Skin epidermis (tissue), 12 donors: ENCODE results near the gene WDR81.
"Not testable (repeated sequence)": the region's sequence is repeated elsewhere in the genome, so short reads cannot be mapped to it uniquely, and the experiment has no call there.

ENCODE experiments used
- H3K27ac ChIP-seq, 21 experiments: fragments of 200-600 bp; sonication (generic) in 11 of 21; one replicate each; pipeline ENCODE4 v1.5.0; 2020; ENCODE audit warnings: mild to moderate bottlenecking in 3 of 21, inconsistent platforms in 2 of 21, moderate library complexity in 2 of 21
- H3K4me3 ChIP-seq, 7 experiments: fragments of 200-600 bp; sonication (generic) in 2 of 7; one replicate each; pipeline ENCODE4 v1.5.0; 2020; ENCODE audit warnings: inconsistent platforms in 2 of 7, mild to moderate bottlenecking in 2 of 7, moderate library complexity in 1 of 7

The WDR81 gene

GRCh38 chr17:1727258-1727789, 2.8 kb downstream of the WDR81 start:
- Histone ChIP-seq H3K27ac (peak overlapping the region in 2 of 21 experiments; percentile 11 to 25), H3K4me3 (no peak overlapping the region)

GRCh38 chr17:1727876-1728630, 3.5 kb downstream of the WDR81 start:
- Histone ChIP-seq H3K4me3 (no peak overlapping the region), H3K27ac (peak overlapping the region in 2 of 21 experiments; percentile 25 to 43)

GRCh38 chr17:1729966-1730325, 5.4 kb downstream of the WDR81 start:
- Histone ChIP-seq H3K27ac (peak overlapping the region in 15 of 21 experiments; percentile 11 to 88 (median 74)), H3K4me3 (peak overlapping the region in 1 of 7 experiments; percentile 1)

GRCh38 chr17:1730326-1731193, 6.1 kb downstream of the WDR81 start:
- Histone ChIP-seq H3K4me3 (peak overlapping the region in 2 of 7 experiments; percentile 1 to 5), H3K27ac (peak overlapping the region in 16 of 21 experiments; percentile 11 to 88 (median 72))

- H3K27ac ChIP-seq, result peak overlapping the region in 14 of 21 experiments; percentile 11 to 88 (median 72)
- no peak overlapping the region for H3K4me3 ChIP-seq
Measured at GRCh38 chr17:1731194-1731506, 6.6 kb downstream of the WDR81 start.

- no peak overlapping the region for H3K4me3 ChIP-seq
- peak overlapping the region in 1 of 21 experiments; percentile 21 for H3K27ac ChIP-seq
Measured at GRCh38 chr17:1732241-1732832, 7.8 kb downstream of the WDR81 start.

GRCh38 chr17:1732833-1733321, 8.4 kb downstream of the WDR81 start:
- H3K27ac ChIP-seq, result peak overlapping the region in 1 of 21 experiments; percentile 21
- H3K4me3 ChIP-seq, result no peak overlapping the region

- Histone ChIP-seq H3K27ac (no peak overlapping the region), H3K4me3 (no peak overlapping the region)
Measured at GRCh38 chr17:1733759-1734158, 9.3 kb downstream of the WDR81 start.

GRCh38 chr17:1735418-1735817, 10.9 kb downstream of the WDR81 start:
- Histone ChIP-seq H3K27ac (peak overlapping the region in 3 of 21 experiments; percentile 30 to 80 (median 67)), H3K4me3 (no peak overlapping the region)

GRCh38 chr17:1735834-1736347, 11.4 kb downstream of the WDR81 start:
- H3K4me3 ChIP-seq, result no peak overlapping the region
- H3K27ac ChIP-seq, result peak overlapping the region in 10 of 21 experiments; percentile 26 to 80 (median 46)

GRCh38 chr17:1736348-1737281, 12.1 kb downstream of the WDR81 start:
- peak overlapping the region in 12 of 21 experiments; percentile 5 to 80 (median 37) for H3K27ac ChIP-seq
- no peak overlapping the region for H3K4me3 ChIP-seq

GRCh38 chr17:1737531-1738291, 13.2 kb downstream of the WDR81 start:
- no peak overlapping the region for H3K4me3 ChIP-seq
- peak overlapping the region in 5 of 21 experiments; percentile 5 to 55 (median 45) for H3K27ac ChIP-seq

- not testable (repeated sequence) for H3K27ac ChIP-seq, H3K4me3 ChIP-seq
Measured at GRCh38 chr17:1741899-1742298, 17.4 kb downstream of the WDR81 start.

GRCh38 chr17:1742371-1743087, 18.0 kb downstream of the WDR81 start, which contains the start of gene SERPINF2:
SERPINF2 (plus strand) TSS chr17:1742871; CDS start chr17:1744996, 2,125 bp downstream.
- Histone ChIP-seq H3K27ac (peak within 1 kb of the TSS in 6 of 21 experiments; percentile 1 to 35 (median 14)), H3K4me3 (no peak within 1 kb of the TSS)

GRCh38 chr17:1743088-1743439, 18.6 kb downstream of the WDR81 start:
- peak overlapping the region in 5 of 21 experiments; percentile 1 to 33 (median 13) for H3K27ac ChIP-seq
- H3K4me3 ChIP-seq, result no peak overlapping the region

GRCh38 chr17:1744551-1745512, 20.3 kb downstream of the WDR81 start:
- no peak overlapping the region for H3K4me3 ChIP-seq
- H3K27ac ChIP-seq, result peak overlapping the region in 7 of 21 experiments; percentile 35 to 60 (median 48)
